ENCODE measurements around the gene PGM1.

DNA sequence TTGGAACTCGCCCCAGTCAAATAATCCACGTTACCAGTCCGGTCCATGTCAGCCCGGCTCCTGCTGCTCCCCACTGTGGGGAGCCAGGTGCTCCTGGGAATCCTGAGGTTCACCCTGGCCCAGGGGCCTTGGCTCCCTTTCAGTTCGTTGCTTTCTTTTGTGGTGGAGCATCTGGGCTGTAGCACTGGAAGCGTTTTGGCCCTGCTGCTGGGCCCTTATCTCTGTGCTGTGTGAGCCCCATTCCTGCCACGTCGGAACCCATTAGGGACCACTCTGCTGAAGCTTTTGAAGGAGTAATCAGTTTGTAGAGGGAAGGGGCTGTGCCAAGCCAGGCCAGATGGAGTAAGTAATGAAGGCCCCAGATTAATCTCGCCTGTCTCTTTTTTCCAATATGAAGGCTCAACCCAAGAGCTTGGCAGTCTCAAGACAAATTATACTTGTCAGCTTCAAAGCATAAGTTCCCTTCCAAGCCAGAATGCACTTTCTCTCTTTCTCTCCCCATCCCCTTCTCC is 82.3 kb downstream of the PGM1 start:
- TF ChIP-seq SMC3 (IDR thresholded peaks at IDR 0.05; ENCODE audit: low read depth, low read length), result no peak
- TF ChIP-seq CTCF (conservative IDR thresholded peaks at IDR 0.05; ENCODE audit: low read depth, low read length), result no peak
- TF ChIP-seq POLR2A (IDR thresholded peaks at IDR 0.05; ENCODE audit: low read depth, low read length), result no peak
- no peak for TF ChIP-seq RFX5 (IDR thresholded peaks at IDR 0.05; ENCODE audit: low read depth, low read length)
- TF ChIP-seq CEBPB (IDR thresholded peaks at IDR 0.05; ENCODE audit: low read depth, low read length), result no peak

All from IMR-90 (cell line).